SIG-M5 treated with dmso at 0.1 percent for 504 hours (cell line): ENCODE results near the gene ORAI3.

Experiments
- DNase-seq: peaks from one replicate; lab custom pipeline; 2025; ENCODE audit not compliant: unreplicated experiment; lab: John Stamatoyannopoulos, UW

The ORAI3 gene

DNA sequence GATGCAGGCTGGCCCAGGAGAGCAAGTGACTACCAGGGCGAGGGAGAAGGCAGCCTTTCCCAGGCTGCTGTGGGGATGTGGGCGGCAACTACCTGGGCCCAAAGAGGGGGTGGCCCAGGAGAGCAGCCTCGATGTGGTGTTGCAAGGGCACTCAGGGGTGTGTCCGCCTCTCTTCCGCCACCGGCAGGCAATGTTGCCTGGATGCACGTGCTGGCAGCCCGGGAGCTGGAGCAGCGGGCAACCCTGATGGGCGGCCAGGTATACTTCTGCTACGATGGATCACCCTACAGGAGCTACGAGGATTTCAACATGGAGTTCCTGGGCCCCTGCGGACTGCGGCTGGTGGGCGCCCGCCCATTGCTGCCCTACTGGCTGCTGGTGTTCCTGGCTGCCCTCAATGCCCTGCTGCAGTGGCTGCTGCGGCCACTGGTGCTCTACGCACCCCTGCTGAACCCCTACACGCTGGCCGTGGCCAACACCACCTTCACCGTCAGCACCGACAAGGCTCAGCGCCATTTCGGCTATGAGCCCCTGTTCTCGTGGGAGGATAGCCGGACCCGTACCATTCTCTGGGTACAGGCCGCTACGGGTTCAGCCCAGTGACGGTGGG, 38.8 kb downstream of the ORAI3 start:
- DNase-seq = no peak

DNA sequence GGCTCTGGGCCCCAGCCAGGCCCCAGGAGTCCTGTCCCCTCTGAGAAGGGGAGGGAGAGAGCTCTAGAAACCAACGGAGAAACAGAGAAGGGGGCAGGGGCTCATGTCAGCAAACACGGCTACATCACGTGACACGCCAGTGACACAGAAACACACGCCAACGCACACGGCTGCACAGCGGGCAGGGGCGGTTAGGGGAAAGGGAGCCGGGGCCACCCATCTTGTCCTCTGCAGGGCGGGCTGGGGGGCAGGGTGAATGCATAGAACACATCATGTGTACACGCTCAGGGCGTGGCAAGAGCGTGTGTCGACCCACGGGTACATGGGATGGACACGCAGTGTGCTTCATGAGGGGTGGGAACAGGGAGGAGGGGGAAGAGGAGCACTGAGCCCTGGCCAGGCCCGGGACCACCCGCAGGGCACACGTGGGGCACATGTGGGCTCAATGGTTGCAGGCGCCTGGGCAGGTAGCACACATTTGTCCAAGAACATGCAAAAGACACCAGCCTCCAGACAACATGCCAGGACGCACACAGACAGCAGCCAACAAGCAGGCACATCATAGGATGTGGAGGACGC, 40.7 kb downstream of the ORAI3 start:
- DNase-seq = no peak

DNA sequence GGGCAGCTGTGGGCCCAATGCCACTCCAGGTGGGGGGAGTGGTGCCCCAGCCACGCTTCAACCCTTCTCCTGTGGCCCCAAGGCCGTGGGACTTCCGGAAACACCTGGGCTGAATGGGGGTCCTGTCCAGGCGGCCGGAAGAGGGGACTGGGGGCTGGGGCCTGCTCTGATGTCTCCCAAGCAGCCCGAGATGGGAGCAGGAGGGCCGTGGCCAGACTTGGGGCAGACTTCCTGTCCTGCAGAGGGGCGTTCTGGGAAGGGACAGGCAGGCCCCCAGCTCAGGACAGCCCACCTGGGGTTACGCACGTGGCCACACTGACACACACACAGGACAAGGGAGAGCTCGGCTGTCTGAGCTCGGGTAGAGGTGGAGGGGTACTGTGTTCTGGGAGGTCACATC, 41.2 kb downstream of the ORAI3 start:
- no peak for DNase-seq

DNA sequence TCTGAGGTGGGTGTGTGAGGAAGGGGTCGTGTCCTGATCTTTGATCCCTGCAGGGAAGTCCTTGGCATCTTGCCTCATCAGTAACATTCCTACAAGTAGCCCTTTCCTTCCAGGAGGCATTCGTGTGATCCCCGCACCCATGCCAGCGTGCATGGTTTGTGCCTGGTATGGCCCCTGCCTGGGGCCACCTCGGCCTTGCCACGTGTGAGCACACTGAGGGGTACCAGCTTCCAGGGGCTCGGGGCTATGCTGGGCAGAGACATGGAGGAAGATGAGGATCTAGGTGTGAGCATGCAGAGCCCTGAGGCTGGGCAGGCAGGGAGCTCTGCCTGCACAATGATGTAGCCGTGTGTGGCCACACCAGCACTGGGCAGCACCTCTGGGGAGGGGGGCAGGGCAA, 42.2 kb downstream of the ORAI3 start:
- no peak for DNase-seq

DNA sequence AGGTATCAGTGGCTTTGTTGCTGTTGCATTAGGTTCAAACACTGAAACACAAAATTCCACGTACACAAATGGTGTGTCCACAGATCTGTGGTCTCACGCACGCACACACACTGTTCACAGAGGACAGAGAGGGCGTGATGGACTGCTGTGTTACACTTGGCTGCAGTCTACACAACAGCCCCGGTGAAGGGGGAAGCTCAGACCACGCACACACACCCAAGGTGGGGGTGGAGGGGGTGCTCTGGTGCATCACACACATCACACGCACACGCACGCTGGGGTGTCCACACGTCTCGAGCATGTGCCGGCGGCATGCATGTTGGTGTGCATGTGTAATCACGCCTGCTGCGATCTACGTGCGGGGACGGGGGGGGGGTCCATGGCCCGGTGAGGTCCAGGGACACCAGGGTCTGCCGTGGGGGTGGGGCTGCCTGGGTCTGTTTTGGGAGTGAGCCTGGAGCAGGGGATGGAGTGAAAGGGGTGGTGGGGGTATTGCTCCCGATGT, 43.5 kb downstream of the ORAI3 start:
- DNase-seq = no peak

DNA sequence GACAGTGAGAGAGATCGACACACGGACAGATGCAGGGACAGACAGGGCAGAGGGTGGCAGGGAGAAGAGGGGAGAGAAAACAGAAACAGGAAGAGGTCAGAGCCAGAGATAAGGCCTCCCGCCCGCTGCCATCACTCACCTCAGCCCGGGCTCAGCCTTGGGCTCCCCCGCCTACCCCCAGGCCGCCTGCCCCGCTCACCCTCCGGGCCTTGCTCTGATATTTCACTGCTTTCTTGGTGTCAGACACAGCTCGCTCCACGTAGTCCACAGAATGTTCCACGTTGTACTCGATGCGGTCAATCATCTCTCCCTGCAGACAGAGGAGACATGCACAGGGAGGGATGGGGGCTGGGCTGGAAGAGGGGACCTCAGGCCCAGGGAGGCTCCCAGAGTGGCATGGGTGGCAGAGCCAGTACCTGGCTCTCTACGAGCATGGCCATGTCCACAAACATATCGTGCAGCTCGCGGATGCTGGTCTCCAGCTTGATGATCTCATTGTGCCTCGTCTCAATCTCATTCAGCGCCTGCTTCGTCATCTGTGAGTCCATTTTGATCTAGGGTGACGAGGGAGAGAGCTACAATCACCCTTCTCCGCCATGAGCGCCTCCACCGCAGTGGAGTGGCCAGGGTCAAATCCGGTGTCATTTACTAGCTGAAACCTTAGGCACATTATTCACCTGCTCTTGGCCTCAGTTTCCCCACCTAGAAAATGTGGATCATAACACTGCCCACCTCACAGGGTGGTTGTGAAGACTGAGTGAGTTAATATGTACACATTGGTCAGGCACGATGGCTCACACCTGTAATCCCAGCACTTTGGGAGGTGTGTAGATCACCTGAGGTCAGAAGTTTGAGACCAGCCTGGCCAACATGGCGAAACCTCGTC, 44.3 kb downstream of the ORAI3 start:
- no peak for DNase-seq

DNA sequence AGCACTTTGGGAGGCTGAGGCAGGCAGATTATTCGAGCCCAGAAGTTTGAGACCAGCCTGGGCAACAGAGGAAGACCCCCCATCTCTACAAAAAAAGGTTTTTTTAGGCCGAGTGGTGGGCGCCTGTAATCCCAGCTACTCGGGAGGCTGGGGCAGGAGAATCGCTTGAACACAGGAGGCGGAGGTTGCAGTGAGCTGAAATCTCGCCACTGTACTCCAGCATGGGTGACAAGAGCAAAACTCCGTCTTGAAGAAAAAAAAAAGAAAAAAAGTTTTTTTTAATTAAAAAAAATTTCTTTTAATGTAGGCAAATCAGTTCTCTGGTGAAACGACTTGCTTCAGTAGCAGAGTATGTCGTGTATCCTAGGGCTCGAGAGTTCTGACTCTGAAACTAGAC, 47.1 kb downstream of the ORAI3 start:
- DNase-seq = no peak

DNA sequence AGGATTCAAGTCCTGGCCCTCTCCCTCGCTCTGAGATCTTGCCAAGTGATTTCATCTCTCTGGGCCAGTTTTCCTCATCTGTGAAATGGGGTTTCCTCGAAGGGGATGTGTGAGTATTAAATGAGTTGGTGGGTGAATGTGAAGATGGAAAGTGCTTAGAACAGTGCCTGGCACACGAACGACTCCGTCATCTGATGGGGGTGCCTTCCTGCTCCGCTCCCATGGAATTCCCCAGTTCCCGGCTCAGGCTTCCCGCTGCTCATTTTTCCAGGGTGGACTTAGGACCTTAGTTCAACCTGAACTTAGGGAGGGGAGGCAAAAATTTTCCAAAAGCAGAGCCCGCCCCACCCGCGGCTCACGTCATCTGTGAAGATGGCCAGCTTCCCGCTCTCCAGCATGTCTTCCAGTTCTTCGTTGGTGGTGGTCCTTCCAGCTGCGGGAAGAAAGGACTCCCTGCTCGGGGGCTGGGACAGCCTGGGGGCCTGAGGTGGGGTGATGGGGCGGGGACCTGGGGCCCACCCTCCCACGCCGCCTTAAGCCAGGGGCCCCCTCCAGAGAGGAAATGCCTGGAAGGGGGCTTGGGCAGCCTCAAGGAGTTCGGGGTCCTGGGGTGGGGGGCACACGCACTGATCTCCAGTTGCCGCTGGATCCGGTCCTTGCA, 47.6 kb downstream of the ORAI3 start:
- no peak for DNase-seq

DNA sequence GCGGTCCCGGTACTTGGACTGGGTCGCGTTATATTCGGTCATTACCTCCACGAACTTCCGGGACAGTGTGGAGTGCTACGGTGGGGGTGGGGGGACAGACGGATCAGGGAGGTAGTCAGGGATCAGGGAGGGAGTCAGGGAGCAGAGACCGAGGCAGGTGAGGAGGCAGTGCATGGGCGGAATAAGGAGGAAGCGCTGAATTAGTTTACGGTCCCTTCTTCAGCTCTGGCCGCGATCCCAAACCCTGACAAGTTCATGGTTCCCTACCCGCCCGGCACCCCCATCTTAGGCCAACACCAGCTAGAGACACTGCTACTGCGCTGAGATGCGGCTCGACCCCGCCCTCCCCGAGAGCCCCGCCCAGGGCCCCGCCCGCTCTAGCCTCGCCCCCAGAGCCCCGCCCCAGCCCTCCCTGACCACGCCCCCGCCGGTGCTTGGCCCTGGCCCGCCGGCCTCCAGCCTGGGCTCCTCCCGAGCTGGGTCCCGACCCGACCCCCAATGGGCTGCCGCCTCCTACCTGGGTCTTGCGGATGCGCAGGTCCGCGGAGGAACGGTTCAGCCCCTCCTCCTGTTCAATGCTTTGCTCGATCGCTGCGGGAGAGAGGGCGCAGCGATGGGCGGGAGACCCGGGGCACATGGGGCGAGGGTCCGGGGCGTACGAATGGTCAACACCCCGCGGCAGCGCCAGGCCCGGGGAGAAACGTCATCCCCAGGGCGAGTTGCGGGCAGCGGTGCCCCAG, 48.3 kb downstream of the ORAI3 start:
- DNase-seq = peak; percentile 55

DNA sequence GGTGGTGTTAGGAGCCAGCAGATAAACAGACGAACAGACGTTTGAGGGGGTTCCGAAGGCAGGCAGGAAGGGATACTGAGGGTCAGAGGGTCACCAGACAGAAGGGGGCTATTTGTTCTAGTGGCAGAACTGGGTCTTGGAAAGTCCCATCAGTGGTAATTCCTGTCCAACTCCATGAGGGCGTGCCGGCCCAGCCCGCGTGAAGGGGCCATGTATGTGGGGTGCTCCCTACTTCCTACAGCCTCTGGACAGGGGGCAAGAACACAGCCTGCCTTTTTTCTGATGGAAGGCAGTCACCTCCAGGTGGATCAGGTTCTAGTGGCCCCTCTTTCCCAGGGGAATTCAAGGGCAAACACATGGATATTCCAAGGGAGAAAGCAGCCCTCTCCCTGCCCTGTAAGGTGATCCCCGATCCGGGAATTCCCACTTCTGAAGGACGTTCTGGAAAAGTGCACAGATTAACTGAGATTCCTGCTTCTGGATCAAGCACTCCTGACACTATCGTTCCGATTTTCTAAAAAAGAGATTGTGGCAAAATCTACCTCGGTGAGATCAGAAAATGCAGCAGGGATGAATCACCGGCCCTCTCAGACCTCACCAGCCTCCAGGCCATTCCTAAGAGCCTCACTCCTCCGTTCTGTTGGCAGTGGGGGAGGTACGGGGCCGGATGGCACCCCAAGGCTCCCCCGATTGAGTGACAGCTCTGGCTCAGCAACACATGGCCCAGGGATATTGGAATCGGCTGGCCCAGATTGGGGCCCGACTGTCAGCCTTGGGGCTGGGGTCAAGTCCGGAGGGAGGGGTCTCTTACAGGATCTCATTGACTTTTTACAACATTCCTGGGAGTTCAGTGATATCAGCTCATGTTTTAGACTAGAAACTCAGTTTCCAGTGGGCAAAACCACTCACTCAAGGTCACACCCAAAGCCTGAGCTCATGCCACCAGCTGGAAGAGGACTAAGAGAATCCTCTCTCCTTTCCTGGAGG, 49.1 kb downstream of the ORAI3 start:
- no peak for DNase-seq

DNA sequence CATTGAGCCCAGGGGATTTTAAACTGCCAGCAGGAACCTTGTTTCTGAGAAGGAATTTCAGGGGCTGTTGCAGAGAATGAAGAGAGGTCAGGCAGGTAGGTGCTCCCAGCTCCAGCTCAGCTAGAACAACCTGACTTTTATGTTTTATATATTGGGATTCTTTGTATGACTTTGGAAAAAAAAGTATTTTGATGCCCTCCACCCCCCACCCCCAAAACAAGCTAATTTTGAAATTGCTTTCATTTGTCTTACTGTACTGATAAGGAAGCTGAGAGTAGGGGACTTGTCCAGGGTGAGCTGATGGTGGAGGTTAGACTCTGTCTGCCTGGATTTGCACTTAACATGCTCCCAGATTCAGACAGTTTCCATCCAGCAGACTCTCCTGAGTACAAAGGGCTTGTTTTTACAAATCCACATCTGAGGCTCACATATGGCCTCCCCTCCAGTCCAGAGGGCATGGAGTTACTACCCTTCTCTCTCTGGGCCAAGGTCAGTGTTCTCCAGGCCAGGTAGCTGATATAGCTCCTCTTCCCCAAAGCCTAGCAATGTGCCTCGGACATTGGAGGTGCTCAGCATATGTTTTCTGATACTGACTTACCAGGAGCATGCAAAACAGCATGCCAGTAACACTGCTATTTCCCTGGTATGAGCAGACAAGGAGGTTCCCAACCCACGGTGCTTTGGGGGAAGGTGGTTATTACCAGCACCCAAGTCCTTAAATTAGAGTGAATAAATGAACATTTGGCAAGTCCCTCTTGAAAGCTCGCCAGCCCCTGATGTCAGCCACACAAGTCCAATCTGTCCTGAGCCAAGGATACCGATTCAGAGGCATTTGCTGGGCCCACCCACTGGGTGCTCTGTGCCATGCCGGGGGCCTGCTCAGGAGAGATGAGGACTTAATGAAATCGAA, 50.2 kb downstream of the ORAI3 start:
- DNase-seq = no peak

DNA sequence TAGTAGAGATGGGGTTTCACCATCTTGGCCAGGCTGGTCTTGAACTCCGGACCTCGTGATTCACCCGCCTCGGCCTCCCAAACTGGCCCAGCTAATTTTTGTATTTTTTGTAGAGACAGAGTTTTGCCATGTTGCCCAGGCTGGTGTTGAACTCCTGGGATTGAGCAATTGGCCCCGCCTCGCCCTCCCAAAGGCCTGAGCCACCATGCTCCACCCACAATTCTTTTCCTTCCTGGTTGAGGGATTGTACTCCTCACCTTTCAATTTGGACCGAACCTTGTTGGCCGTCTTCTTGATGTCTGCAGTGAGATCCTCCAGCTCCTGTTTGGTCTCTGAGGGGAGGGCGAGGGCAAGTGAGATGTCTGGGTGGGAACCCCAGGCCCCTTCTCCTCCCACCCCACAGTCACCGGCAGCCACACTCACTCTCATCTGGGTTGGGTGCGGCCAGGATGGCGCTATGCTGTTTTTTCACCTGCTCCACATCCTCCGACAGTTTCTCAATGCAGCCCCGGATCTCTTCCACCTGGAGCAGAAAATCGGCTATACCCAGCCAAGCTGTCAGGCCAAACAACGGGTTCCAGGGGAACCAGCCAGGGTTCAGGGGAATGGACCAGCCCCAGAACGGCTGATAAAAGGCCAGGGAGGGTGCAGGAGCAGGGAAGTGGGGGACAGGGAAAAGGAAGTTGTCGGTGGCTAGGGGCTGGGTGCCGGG, 52.0 kb downstream of the ORAI3 start:
- DNase-seq = no peak

DNA sequence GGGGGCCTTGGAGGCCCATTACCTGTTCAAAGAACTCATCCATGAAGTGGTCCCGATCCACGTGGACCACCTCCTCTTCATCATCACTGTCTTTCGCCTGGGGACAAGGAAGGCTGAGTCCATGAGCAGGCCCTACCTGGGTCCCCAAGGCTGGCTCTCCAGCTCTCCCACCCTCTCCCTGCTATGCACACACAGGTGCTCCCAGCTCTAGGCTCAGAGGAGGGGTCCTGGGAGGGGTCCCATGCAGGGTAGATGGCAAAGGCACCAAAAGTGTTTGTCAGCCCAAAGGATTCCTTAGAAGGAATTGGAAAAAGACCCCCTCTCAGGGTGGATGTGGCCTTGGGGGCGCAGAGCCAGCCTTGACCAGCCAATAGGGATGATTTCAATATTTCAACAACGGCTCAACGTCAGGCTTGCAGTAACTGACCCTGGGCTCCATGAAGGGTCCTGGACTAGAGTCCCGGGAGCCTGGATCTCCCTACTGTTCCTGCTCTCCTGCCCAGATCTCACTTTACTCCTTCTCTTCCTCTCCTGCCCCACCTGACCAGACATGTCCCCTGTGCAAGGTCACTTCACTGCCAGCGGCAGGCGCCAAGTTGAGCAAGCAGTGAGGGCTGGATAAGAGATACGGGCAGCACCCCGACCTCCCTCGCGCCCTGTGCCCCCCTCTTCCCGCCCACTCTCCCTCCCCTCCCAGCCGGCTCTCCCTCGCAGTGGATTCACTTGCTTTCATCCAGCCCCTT, 52.8 kb downstream of the ORAI3 start:
- no peak for DNase-seq

DNA sequence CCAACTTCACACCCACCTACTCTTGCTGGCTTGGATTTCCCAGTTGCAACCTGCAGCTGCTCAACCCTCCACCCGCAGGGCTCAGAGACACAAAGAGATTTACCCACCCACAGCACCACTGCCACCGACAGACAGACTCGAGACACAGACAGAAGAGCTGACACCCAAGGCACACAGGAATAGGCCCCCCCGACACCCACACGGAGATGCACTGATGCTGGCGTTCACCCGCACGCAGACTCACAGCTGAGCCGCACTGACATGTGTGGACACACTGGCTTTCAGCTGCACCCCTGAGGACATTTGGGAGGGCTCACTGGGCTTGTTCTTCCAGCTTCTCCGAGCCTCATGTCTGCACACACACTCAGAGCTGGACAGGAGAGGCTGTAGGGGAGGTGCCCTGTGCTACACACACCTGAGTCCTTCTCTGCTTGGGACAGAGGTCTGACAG, 53.4 kb downstream of the ORAI3 start:
- no peak for DNase-seq

DNA sequence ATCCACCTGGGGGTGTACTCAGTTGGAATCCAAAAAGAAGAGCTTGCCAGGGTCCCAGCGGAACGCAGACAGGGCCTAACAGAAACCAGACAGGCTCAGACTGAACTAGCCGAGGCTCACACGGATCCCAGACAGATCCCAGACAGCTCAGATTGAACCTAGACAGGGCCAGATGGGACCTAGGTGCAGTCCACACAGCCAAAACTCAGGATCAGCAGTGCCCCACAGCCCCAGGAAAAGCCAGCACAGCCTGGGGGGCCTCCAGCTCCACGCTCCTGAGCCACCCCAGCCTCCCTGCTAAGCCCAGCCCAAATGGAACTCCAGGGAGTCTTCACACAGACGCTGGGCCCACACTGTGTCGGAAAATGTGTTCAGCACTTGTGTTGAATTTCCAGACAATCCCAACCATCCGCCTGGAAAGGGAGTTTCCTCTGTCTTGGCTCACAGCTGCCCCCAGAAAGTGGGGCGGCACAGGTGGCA, 54.0 kb downstream of the ORAI3 start:
- no peak for DNase-seq

DNA sequence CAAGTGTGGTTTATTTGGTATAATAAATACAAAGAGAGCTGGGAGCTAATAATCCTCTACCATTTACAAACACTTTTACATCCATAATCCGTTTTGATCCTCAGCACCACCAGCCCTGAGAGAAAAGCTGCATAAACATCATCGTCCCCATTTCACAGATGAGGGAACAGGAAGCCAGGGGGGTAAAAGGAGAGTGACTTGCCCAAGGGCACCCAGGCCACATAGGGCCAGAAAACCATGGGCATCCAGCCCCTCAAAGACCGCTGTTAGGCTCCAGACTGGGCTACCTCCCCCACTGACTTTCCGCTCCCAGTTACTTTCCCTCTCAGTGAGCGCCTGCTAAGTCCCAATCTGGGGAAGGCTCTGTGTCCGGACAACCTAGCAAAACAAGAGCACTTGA, 54.9 kb downstream of the ORAI3 start:
- DNase-seq = no peak
